CD8-positive, alpha-beta memory T cell (primary cell): Measurements from ENCODE around the gene HMCN2. TPM values are rescaled to one million over a fixed set of nuclear protein-coding genes. Genes with fewer than 3 reads are reported as not detected.

ENCODE experiments used
- polyA plus RNA-seq: library from polyadenylated mRNA; unstranded; fragments of 300-500 nt; fragmentation: Illumina TruSeq; gene quantifications from one replicate; pipeline ENCODE4 v1.2.3, GENCODE V29; 2021
- total RNA-seq, 2 experiments: library from RNA; stranded (reverse); gene quantifications; one replicate each; pipeline ENCODE4 v1.2.3, GENCODE V29; 2021

The HMCN2 gene
- total and polyA plus RNA-seq, 3 experiments from 2014 or later, result not detected

Other genes starting within 250 kb of the HMCN2 start
- gene FNBP1, start 222.6 kb upstream of the HMCN2 start, total RNA-seq, result 100 to 1,000 TPM; 226 to 230 TPM
- gene FNBP1, start 222.6 kb upstream of the HMCN2 start, polyA plus RNA-seq, result 176 TPM
- gene GPR107, start 211.9 kb upstream of the HMCN2 start, total RNA-seq, result 10 to 100 TPM; 21.3 to 21.4 TPM
- gene GPR107, start 211.9 kb upstream of the HMCN2 start, polyA plus RNA-seq, result 4.2 TPM
- 10 to 100 TPM; 23.6 to 24.3 TPM for gene NCS1, start 93.4 kb upstream of the HMCN2 start, total RNA-seq
- gene NCS1, start 93.4 kb upstream of the HMCN2 start, polyA plus RNA-seq, result 0.54 TPM
- gene ASS1, start 179.2 kb downstream of the HMCN2 start, total RNA-seq, result 1 to 10 TPM; 2.3 to 3.4 TPM
- not detected for gene ASS1, start 179.2 kb downstream of the HMCN2 start, polyA plus RNA-seq